Uterus (tissue), 2 donors: ENCODE results near the gene SRPK3.

Experiments used
- POLR2A ChIP-seq, 2 donors: fragments of 450-650 bp; IDR thresholded peaks; one replicate each; pipeline ENCODE4 v1.6.1; 2016; ENCODE audit warnings: antibody characterized with exemption in 2 of 2, mild to moderate bottlenecking in 1 of 2, moderate library complexity in 1 of 2
- TF ChIP-seq, protein P1 (sequence below), 4 experiments: fragments of 200-600 bp in 2 of 4; fragments of 450-650 bp in 2 of 4; sonication (generic) in 2 of 4; IDR thresholded peaks; one replicate each; pipeline ENCODE4 v1.5.1; 2016 to 2019; ENCODE audit warnings: antibody characterized with exemption in 4 of 4, mild to moderate bottlenecking in 2 of 4, moderate library complexity in 1 of 4

GRCh38 chrX:153732401-153732800 lies 48.4 kb upstream of the SRPK3 start:
- TF ChIP-seq, protein P1, sequence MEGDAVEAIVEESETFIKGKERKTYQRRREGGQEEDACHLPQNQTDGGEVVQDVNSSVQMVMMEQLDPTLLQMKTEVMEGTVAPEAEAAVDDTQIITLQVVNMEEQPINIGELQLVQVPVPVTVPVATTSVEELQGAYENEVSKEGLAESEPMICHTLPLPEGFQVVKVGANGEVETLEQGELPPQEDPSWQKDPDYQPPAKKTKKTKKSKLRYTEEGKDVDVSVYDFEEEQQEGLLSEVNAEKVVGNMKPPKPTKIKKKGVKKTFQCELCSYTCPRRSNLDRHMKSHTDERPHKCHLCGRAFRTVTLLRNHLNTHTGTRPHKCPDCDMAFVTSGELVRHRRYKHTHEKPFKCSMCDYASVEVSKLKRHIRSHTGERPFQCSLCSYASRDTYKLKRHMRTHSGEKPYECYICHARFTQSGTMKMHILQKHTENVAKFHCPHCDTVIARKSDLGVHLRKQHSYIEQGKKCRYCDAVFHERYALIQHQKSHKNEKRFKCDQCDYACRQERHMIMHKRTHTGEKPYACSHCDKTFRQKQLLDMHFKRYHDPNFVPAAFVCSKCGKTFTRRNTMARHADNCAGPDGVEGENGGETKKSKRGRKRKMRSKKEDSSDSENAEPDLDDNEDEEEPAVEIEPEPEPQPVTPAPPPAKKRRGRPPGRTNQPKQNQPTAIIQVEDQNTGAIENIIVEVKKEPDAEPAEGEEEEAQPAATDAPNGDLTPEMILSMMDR (IDR thresholded peaks at IDR 0.05): no peak
- TF ChIP-seq POLR2A (IDR thresholded peaks at IDR 0.05): no peak
